GM06990 (cell line): ENCODE measurements around the gene P2RX7.
A peak's percentile ranks its signal among the peaks of the same experiment; 100 is the strongest.
"Not testable (repeated sequence)": the region's sequence is repeated elsewhere in the genome, so short reads cannot be mapped to it uniquely, and the experiment has no call there.

Experiments used
- DNase-seq: peaks from one replicate; pipeline ENCODE4 v3.0.0-alpha.2; 2011; ENCODE audit not compliant: insufficient read length; ENCODE audit errors: extremely low read depth
- H3K27me3 ChIP-seq: replicated peaks from 2 replicates; pipeline ENCODE4 v1.6.0; 2011; ENCODE audit warnings: low read length; ENCODE audit not compliant: control insufficient read depth, insufficient read depth
- H3K36me3 ChIP-seq: 2 replicates; pipeline ENCODE4 v1.5.1; 2011; ENCODE audit warnings: low read length; ENCODE audit not compliant: control insufficient read depth, insufficient read depth
- H3K4me3 ChIP-seq: replicated peaks from 2 replicates; pipeline ENCODE4 v1.5.1; 2011; ENCODE audit warnings: low read depth, mild to moderate bottlenecking, control low read depth, low read length
- CTCF ChIP-seq: IDR thresholded peaks from 2 replicates; pipeline ENCODE4 v1.5.1; 2011; ENCODE audit warnings: low read length, control low read depth, mild to moderate bottlenecking, inconsistent platforms; ENCODE audit not compliant: insufficient read depth, poor library complexity, severe bottlenecking

Gene P2RX7

GRCh38 chr12:121139286-121139685 lies 6.6 kb downstream of the P2RX7 start:
- no peaks in the 10 kb centered on the region for H3K27me3 ChIP-seq
- no peak for TF ChIP-seq CTCF
- no peak for DNase-seq
- no peak overlapping the region for H3K4me3 ChIP-seq
- no peaks in the 10 kb centered on the region for H3K36me3 ChIP-seq

- no peak for DNase-seq
- Histone ChIP-seq H3K4me3 (no peak overlapping the region), H3K36me3 (no peaks in the 10 kb centered on the region), H3K27me3 (no peaks in the 10 kb centered on the region)
- TF ChIP-seq CTCF: no peak
These were observed 9.7 kb downstream of the P2RX7 start for GRCh38 chr12:121142171-121142950.

GRCh38 chr12:121144416-121144914 lies 11.8 kb downstream of the P2RX7 start:
- no peaks in the 10 kb centered on the region for H3K27me3 ChIP-seq
- DNase-seq: peak; percentile 29

GRCh38 chr12:121145221-121145620 lies 12.5 kb downstream of the P2RX7 start:
- no peak for DNase-seq
- no peak overlapping the region for H3K4me3 ChIP-seq
- H3K27me3 ChIP-seq: no peaks in the 10 kb centered on the region
- H3K36me3 ChIP-seq: no peaks in the 10 kb centered on the region
- no peak for TF ChIP-seq CTCF

More at GRCh38 chr12:121144416-121144914, 11.8 kb downstream of the P2RX7 start:
- no peak overlapping the region for H3K4me3 ChIP-seq
- no peak for TF ChIP-seq CTCF
- no peaks in the 10 kb centered on the region for H3K36me3 ChIP-seq

GRCh38 chr12:121149289-121149688 lies 16.6 kb downstream of the P2RX7 start:
- not testable (repeated sequence) for H3K27me3 ChIP-seq, DNase-seq, H3K4me3 ChIP-seq, H3K36me3 ChIP-seq

GRCh38 chr12:121154793-121155375 lies 22.2 kb downstream of the P2RX7 start:
- no peak for DNase-seq
- Histone ChIP-seq H3K27me3 (no peaks in the 10 kb centered on the region), H3K4me3 (no peak overlapping the region), H3K36me3 (no peaks in the 10 kb centered on the region)
- no peak for TF ChIP-seq CTCF
